Measurements from ENCODE around the gene TMEM212.

DNA sequence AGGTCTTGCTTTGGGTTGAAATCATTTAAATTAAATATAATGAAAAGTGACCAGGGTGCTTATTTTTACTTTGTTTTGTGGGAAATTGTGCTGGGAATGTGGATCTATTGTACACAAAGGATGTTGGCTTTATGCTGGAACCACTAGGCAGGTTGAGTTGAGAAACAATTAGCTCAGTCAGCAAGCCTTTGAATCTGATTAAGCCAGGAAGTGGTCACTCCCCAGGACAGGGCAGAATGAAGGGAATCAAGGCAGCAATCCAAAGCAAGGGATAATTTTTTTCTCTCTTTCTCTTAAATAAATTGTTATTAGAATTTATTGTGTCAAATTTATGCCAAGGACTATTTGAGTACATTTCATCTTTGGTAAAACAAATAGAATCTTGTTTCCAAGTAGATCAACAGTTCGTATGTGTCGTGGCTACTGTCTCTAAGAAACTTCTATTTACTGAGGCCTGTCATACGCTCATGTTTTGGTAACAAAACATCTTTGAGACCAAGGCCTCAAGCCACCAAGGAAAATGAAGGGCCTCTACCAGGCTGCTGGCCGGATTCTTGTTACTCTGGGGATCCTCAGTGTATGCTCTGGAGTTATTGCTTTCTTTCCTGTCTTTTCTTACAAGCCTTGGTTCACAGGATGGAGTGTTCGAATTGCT lies at the start of gene TMEM212:
- TF ChIP-seq, protein P1, sequence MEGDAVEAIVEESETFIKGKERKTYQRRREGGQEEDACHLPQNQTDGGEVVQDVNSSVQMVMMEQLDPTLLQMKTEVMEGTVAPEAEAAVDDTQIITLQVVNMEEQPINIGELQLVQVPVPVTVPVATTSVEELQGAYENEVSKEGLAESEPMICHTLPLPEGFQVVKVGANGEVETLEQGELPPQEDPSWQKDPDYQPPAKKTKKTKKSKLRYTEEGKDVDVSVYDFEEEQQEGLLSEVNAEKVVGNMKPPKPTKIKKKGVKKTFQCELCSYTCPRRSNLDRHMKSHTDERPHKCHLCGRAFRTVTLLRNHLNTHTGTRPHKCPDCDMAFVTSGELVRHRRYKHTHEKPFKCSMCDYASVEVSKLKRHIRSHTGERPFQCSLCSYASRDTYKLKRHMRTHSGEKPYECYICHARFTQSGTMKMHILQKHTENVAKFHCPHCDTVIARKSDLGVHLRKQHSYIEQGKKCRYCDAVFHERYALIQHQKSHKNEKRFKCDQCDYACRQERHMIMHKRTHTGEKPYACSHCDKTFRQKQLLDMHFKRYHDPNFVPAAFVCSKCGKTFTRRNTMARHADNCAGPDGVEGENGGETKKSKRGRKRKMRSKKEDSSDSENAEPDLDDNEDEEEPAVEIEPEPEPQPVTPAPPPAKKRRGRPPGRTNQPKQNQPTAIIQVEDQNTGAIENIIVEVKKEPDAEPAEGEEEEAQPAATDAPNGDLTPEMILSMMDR (IDR thresholded peaks at IDR 0.05): no peak
- no peak for TF ChIP-seq EZH2 (IDR thresholded peaks at IDR 0.05; ENCODE audit: borderline replicate concordance, insufficient read depth, low read depth, low read length, poor library complexity, severe bottlenecking)
